Spleen (tissue), 11 donors: ENCODE results near the gene RPL39. TPM values are rescaled to one million over a fixed set of nuclear protein-coding genes. Genes with fewer than 3 reads are reported as not detected.
"Not testable (repeated sequence)": the region's sequence is repeated elsewhere in the genome, so short reads cannot be mapped to it uniquely, and the experiment has no call there.

ENCODE experiments used
- DNase-seq: peaks from one replicate; pipeline ENCODE4 v3.0.0-alpha.2; 2020
- H3K27ac ChIP-seq, 8 donors: fragments of 200-600 bp; sonication (generic) in 7 of 8; 1 replicate in 4 of 8; 2 replicates in 4 of 8; pipeline versions ENCODE4 v1.5.0 to v1.8.0; 2016 to 2021; ENCODE audit warnings: inconsistent platforms in 4 of 8, mild to moderate bottlenecking in 4 of 8, moderate library complexity in 1 of 8
- H3K27me3 ChIP-seq, 7 donors: fragments of 200-600 bp; sonication (generic) in 6 of 7; replicated peaks in 1 of 7; 1 replicate in 4 of 7; 2 replicates in 3 of 7; pipeline versions ENCODE4 v1.5.0 to v1.8.0; 2016 to 2021; ENCODE audit warnings: inconsistent platforms in 3 of 7, mild to moderate bottlenecking in 1 of 7
- H3K36me3 ChIP-seq, 6 donors: fragments of 200-600 bp; sonication (generic) in 5 of 6; 1 replicate in 4 of 6; 2 replicates in 2 of 6; pipeline versions ENCODE4 v1.5.0 to v1.8.0; 2016 to 2021; ENCODE audit warnings: inconsistent platforms in 2 of 6
- H3K4me1 ChIP-seq, 6 donors: fragments of 200-600 bp; sonication (generic) in 5 of 6; 1 replicate in 3 of 6; 2 replicates in 3 of 6; pipeline versions ENCODE4 v1.5.0 to v1.8.0; 2016 to 2021; ENCODE audit warnings: inconsistent platforms in 3 of 6
- H3K4me3 ChIP-seq, 8 donors: fragments of 200-600 bp; sonication (generic) in 7 of 8; 1 replicate in 4 of 8; 2 replicates in 4 of 8; pipeline versions ENCODE4 v1.5.0 to v1.8.0; 2016 to 2021; ENCODE audit warnings: inconsistent platforms in 4 of 8, mild to moderate bottlenecking in 4 of 8, moderate library complexity in 2 of 8
- H3K9me3 ChIP-seq, 8 donors: fragments of 200-600 bp; sonication (generic) in 7 of 8; 1 replicate in 4 of 8; 2 replicates in 4 of 8; pipeline versions ENCODE4 v1.5.0 to v1.8.0; 2016 to 2021; ENCODE audit warnings: inconsistent platforms in 4 of 8
- CTCF ChIP-seq, 11 experiments: fragments of 200-600 bp in 7 of 11; fragments of 450-650 bp in 4 of 11; sonication (generic) in 4 of 11; IDR thresholded peaks in 8 of 11; conservative IDR thresholded peaks in 3 of 11; 1 replicate in 7 of 11; 2 replicates in 4 of 11; pipeline versions ENCODE4 v1.4.0 to v1.8.0; 2016 to 2021; ENCODE audit warnings: antibody characterized with exemption in 11 of 11, inconsistent platforms in 4 of 11, mild to moderate bottlenecking in 1 of 11
- POLR2A ChIP-seq, 3 donors: fragments of 450-650 bp; IDR thresholded peaks; one replicate each; pipeline ENCODE4 v1.5.1; 2017; ENCODE audit warnings: antibody characterized with exemption in 3 of 3, mild to moderate bottlenecking in 1 of 3
- POLR2AphosphoS5 ChIP-seq, 3 donors: sonication (generic); formaldehyde crosslinking; IDR thresholded peaks; one replicate each; pipeline ENCODE4 v1.5.1; 2017; ENCODE audit warnings: antibody characterized with exemption in 3 of 3
- WGBS, 5 donors: extraction: QIAGEN DNeasy Blood & Tissue Kit in 3 of 5; methylation state at CpG; one replicate each; pipeline versions ENCODE4 v1.1.5 to v1.1.7; 2013 to 2018; 5-methylcytosine and 5-hydroxymethylcytosine counted together
- intact Hi-C: fragments of 100-400 bp; cut with DNase I; formaldehyde crosslinking; loops from one replicate; pipeline ENCODE4 v1.15.0; 2023; ENCODE audit warnings: low total_unique reads
- polyA plus RNA-seq, 3 donors: library from polyadenylated mRNA; stranded (reverse); fragments of 200-250 nt; gene quantifications; one replicate each; pipeline ENCODE4 v1.2.1, GENCODE V29; 2013
- total RNA-seq, 7 donors: library from RNA; depleted of rRNA in 3 of 7; stranded (reverse); fragments of >200 nt in 3 of 7; fragmentation: NEBNext Ultra II Directional in 4 of 7; extraction: Animal tissue kit (Norgen Biotek cat#: 25700) in 4 of 7; gene quantifications; one replicate each; pipeline versions ENCODE4 v1.1.0 to v1.2.1, GENCODE V29; 2016 to 2021
- donor health status: healthy with polysubstance abuse.
- donor health status: DM: no; HTN: no; CAD: no; lungs with moderate emphysema.
- donor health status: DM: no; HTN: no; CAD: no.
- donor health status: Bipolar disorder and iron deficiency.
- donor health status: healthy.
- donor health status: DM: no; HTN: no; CAD: no.
- donor health status: DM: yes; HTN: yes; CAD: no.

Gene RPL39
- total and polyA plus RNA-seq, 10 donors: 1,435 to 18,857 (median 2,059) TPM

GRCh38 chrX:119784747-119785446, 6.5 kb downstream of the RPL39 start:
- TF ChIP-seq CTCF (IDR thresholded peaks at IDR 0.05 in 8 of 11, conservative IDR thresholded peaks at IDR 0.05 in 3 of 11) (peak in 10 of 11 experiments; percentile 25 to 71 (median 54)), POLR2AphosphoS5 (IDR thresholded peaks at IDR 0.05) (peak in 2 of 3 donors; percentile 33 to 35), POLR2A (IDR thresholded peaks at IDR 0.05) (no peak)
- Histone ChIP-seq H3K36me3 (peaks cover 0 to 91% (median 12%) of the 10 kb centered on the region in 6 donors), H3K27me3 (no peaks in the 10 kb centered on the region), H3K27ac (no peak overlapping the region), H3K9me3 (no peaks in the 10 kb centered on the region), H3K4me3 (no peak overlapping the region), H3K4me1 (peaks cover 12 to 75% (median 38%) of the 10 kb centered on the region in 6 donors)
- 56 to 82% (median 74%) methylated on average over 8 to 14 of the region's 14 CpGs for WGBS, 5 donors
- peak; percentile 77 for DNase-seq
- intact Hi-C loops: no loop called here

GRCh38 chrX:119783026-119783425, 8.4 kb downstream of the RPL39 start:
- Histone ChIP-seq H3K27ac (peak overlapping the region in 6 of 8 donors; percentile 38 to 81 (median 72)), H3K4me1 (peaks cover 0 to 61% (median 22%) of the 10 kb centered on the region in 6 donors), H3K27me3 (no peaks in the 10 kb centered on the region), H3K36me3 (peaks cover 0 to 74% (median 12%) of the 10 kb centered on the region in 6 donors), H3K9me3 (no peaks in the 10 kb centered on the region), H3K4me3 (no peak overlapping the region)
- WGBS, 5 donors: 52 to 72% (median 60%) methylated on average over 1 to 5 of the region's 5 CpGs
- DNase-seq: peak; percentile 74
- peak in 1 of 3 donors; percentile 14 for TF ChIP-seq POLR2AphosphoS5 (IDR thresholded peaks at IDR 0.05)
- TF ChIP-seq POLR2A (IDR thresholded peaks at IDR 0.05): no peak
- intact Hi-C loops: no loop called here

- 79 to 90% (median 85%) methylated on average over 5 of the region's 5 CpGs for WGBS, 5 donors
- no peak for TF ChIP-seq CTCF (IDR thresholded peaks at IDR 0.05 in 8 of 11, conservative IDR thresholded peaks at IDR 0.05 in 3 of 11)
- TF ChIP-seq POLR2AphosphoS5 (IDR thresholded peaks at IDR 0.05): no peak
- no peak for TF ChIP-seq POLR2A (IDR thresholded peaks at IDR 0.05)
- intact Hi-C loops: no loop called here
Observed at GRCh38 chrX:119778829-119779228, 12.6 kb downstream of the RPL39 start.

DNA sequence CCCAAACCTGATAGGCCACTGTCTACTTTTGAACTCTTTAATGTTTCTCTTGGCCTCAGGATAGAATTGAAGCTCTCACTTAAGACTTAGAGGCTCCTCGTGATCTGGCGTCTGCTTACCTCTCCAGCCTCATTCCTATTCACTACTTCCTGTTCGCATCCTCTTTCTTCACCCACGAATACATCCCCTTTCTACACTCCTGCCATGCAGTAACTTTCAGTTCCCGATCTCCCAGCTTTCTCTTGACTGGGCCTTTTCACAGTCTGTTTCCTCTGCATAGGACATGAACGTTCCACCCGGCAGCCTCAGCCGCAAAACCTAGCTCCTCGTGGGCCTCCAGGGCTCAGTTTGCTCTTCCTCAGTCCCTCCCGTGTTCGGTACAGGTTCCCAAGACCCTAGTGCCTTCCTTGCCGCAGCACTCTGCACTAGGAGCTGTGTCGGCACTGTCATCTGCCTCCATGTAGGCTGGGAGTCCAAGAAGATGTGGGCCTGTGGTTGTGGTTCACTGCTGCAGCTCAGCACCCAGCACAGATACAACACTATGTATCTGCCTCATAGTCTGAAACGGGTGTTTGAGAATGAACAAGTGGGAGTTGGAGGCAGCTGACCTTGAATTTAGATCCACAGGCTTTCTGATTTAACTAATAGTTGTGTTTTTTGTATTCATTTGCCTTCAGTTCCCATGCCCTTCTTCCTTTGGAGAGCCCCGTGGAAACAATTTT, 15.8 kb downstream of the RPL39 start:
- 50 to 70% (median 62%) methylated on average over 14 to 15 of the region's 15 CpGs for WGBS, 5 donors
- Histone ChIP-seq H3K9me3 (no peaks in the 10 kb centered on the region), H3K36me3 (peaks cover 0 to 3% (median 0%) of the 10 kb centered on the region in 6 donors), H3K4me3 (no peak overlapping the region), H3K4me1 (peaks cover 0 to 23% (median 2%) of the 10 kb centered on the region in 6 donors), H3K27ac (peak overlapping the region in 5 of 8 donors; percentile 17 to 67 (median 51)), H3K27me3 (no peaks in the 10 kb centered on the region)
- TF ChIP-seq POLR2AphosphoS5 (IDR thresholded peaks at IDR 0.05) (peak in 1 of 3 donors; percentile 35), POLR2A (IDR thresholded peaks at IDR 0.05) (no peak), CTCF (IDR thresholded peaks at IDR 0.05 in 8 of 11, conservative IDR thresholded peaks at IDR 0.05 in 3 of 11) (no peak)
- intact Hi-C loops: no loop called here
- DNase-seq: no peak

More at GRCh38 chrX:119778829-119779228, 12.6 kb downstream of the RPL39 start:
- Histone ChIP-seq H3K27me3 (no peaks in the 10 kb centered on the region), H3K36me3 (peaks cover 0 to 33% (median 2%) of the 10 kb centered on the region in 6 donors), H3K27ac (no peak overlapping the region), H3K4me3 (no peak overlapping the region), H3K4me1 (peaks cover 0 to 42% (median 4%) of the 10 kb centered on the region in 6 donors), H3K9me3 (no peaks in the 10 kb centered on the region)
- DNase-seq: no peak

- H3K36me3 ChIP-seq, H3K4me3 ChIP-seq, H3K9me3 ChIP-seq, intact Hi-C loops, H3K27ac ChIP-seq, H3K27me3 ChIP-seq: not testable (repeated sequence)
- 89 to 100% (median 97%) methylated on average over 1 to 3 of the region's 3 CpGs for WGBS, 5 donors
- H3K4me1 ChIP-seq: peaks cover 0 to 21% (median 0%) of the 10 kb centered on the region in 6 donors
- DNase-seq: peak; percentile 0
Observed at GRCh38 chrX:119769388-119769787, 22.0 kb downstream of the RPL39 start.

DNA sequence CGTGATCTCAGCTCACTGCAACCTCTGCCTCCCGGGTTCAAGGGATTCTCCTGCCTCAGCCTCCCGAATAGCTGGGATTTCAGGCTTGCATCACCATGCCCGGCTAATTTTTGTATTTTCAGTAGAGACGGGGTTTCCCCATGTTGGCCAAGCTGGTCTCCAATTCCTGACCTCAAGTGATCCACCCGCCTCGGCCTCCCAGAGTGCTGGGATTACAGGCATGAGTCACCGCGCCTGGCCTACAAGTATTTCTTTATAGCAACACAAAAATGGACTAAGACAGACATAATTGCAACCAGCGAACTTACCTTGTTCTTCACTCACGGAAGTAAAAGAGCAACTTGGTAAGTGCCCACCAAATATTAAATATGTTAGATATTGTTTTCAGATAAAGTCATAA, 23.0 kb downstream of the RPL39 start:
- H3K27me3 ChIP-seq, H3K27ac ChIP-seq, intact Hi-C loops, H3K4me3 ChIP-seq, H3K36me3 ChIP-seq, H3K9me3 ChIP-seq: not testable (repeated sequence)
- H3K4me1 ChIP-seq: peaks cover 0 to 30% (median 4%) of the 10 kb centered on the region in 6 donors
- 87 to 97% (median 90%) methylated on average over 7 to 11 of the region's 11 CpGs for WGBS, 5 donors
- peak; percentile 16 for DNase-seq
